ENCODE data around the gene GPLD1. TPM values are rescaled to one million over a fixed set of nuclear protein-coding genes. Genes with fewer than 3 reads are reported as not detected.
"Not testable (repeated sequence)": the region's sequence is repeated elsewhere in the genome, so short reads cannot be mapped to it uniquely, and the experiment has no call there.

GPLD1 gene
- total and polyA plus RNA-seq, 2 experiments from 2014 or later = 2.8 to 5.0 TPM

DNA sequence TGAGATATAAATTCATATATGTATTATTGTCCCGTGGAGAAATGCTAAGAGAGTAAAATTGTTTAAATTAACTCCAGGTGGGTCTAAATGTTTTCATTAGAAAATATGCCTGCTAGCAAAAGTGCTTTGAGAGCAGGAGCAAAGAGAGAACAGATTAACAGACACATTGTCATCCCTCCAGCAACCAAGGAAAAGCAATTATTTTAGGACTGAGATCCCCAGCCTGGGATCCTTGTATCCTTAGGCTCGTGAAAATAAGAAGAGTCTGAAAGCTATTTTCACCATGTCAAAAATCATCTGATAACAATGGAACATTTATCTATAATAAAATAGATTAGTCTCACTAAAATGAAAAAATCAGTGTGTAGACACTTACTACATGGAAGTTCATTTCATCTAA, 98.2 kb downstream of the GPLD1 start:
- Histone ChIP-seq H3K27me3 (no peaks in the 10 kb centered on the region), H3K4me1 (ENCODE audit: insufficient read depth) (no peaks in the 10 kb centered on the region), H4K20me1 (ENCODE audit: insufficient read depth, poor library complexity, severe bottlenecking) (no peaks in the 10 kb centered on the region), H2AFZ (no peak overlapping the region), H3K27ac (no peak overlapping the region), H3K9me3 (ENCODE audit: low read depth) (no peaks in the 10 kb centered on the region), H3K36me3 (replicated peaks; ENCODE audit: insufficient read depth, low read depth) (no peaks in the 10 kb centered on the region), H3K9me2 (replicated peaks; ENCODE audit: insufficient read depth) (no peaks in the 10 kb centered on the region), H3K4me2 (no peak overlapping the region), H3K4me3 (no peak overlapping the region), H3K79me2 (no peaks in the 10 kb centered on the region)
- DNase-seq (ENCODE audit: low spot score) = no peak
- no peak for TF ChIP-seq EZH2 (IDR thresholded peaks at IDR 0.05; ENCODE audit: borderline replicate concordance)
- TF ChIP-seq, protein P1, sequence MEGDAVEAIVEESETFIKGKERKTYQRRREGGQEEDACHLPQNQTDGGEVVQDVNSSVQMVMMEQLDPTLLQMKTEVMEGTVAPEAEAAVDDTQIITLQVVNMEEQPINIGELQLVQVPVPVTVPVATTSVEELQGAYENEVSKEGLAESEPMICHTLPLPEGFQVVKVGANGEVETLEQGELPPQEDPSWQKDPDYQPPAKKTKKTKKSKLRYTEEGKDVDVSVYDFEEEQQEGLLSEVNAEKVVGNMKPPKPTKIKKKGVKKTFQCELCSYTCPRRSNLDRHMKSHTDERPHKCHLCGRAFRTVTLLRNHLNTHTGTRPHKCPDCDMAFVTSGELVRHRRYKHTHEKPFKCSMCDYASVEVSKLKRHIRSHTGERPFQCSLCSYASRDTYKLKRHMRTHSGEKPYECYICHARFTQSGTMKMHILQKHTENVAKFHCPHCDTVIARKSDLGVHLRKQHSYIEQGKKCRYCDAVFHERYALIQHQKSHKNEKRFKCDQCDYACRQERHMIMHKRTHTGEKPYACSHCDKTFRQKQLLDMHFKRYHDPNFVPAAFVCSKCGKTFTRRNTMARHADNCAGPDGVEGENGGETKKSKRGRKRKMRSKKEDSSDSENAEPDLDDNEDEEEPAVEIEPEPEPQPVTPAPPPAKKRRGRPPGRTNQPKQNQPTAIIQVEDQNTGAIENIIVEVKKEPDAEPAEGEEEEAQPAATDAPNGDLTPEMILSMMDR (IDR thresholded peaks at IDR 0.05; ENCODE audit: poor library complexity) = no peak
- TF ChIP-seq EZH2phosphoT487 (IDR thresholded peaks at IDR 0.05; ENCODE audit: low read depth, severe bottlenecking, unreplicated experiment) = no peak
- 51% methylated on average over 2 of the region's 2 CpGs for WGBS (ENCODE audit: low lambda C conversion rate, missing lambda C conversion rate)

DNA sequence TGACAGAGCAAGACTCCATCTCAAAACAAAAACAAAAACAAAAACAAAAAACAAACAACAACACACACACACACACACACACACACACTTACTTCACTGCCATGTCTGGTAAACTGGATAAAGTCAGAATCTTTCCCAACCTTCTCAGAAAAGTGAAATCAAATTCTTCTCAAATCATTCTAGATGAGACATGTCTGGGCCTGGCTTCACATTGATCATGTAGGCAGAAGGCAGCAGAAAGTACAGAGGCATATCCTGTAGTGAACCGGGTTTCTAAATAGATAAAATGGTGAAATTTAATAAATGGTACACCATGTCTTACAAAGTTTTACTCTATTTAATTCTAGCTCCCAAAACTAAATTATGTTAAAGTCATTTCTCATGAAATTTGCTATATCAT, 101.6 kb downstream of the GPLD1 start:
- H2AFZ ChIP-seq = no peak overlapping the region
- no peaks in the 10 kb centered on the region for H3K36me3 ChIP-seq (replicated peaks; ENCODE audit: insufficient read depth, low read depth)
- no peaks in the 10 kb centered on the region for H3K4me1 ChIP-seq (ENCODE audit: insufficient read depth)
- H3K9me3 ChIP-seq (ENCODE audit: low read depth) = no peaks in the 10 kb centered on the region
- no peaks in the 10 kb centered on the region for H3K79me2 ChIP-seq
- no peak overlapping the region for H3K4me3 ChIP-seq
- 100% methylated on average over 1 of the region's 1 CpG for WGBS (ENCODE audit: low lambda C conversion rate, missing lambda C conversion rate)
- no peak for DNase-seq (ENCODE audit: low spot score)
- no peaks in the 10 kb centered on the region for H3K27me3 ChIP-seq
- H3K4me2 ChIP-seq = no peak overlapping the region
- H3K9me2 ChIP-seq (replicated peaks; ENCODE audit: insufficient read depth) = no peaks in the 10 kb centered on the region
- no peak overlapping the region for H3K27ac ChIP-seq
- no peaks in the 10 kb centered on the region for H4K20me1 ChIP-seq (ENCODE audit: insufficient read depth, poor library complexity, severe bottlenecking)
- TF ChIP-seq EZH2phosphoT487 (IDR thresholded peaks at IDR 0.05; ENCODE audit: low read depth, severe bottlenecking, unreplicated experiment) (no peak), EZH2 (IDR thresholded peaks at IDR 0.05; ENCODE audit: borderline replicate concordance) (no peak)
- TF ChIP-seq, protein P1 (IDR thresholded peaks at IDR 0.05; ENCODE audit: poor library complexity) = no peak

DNA sequence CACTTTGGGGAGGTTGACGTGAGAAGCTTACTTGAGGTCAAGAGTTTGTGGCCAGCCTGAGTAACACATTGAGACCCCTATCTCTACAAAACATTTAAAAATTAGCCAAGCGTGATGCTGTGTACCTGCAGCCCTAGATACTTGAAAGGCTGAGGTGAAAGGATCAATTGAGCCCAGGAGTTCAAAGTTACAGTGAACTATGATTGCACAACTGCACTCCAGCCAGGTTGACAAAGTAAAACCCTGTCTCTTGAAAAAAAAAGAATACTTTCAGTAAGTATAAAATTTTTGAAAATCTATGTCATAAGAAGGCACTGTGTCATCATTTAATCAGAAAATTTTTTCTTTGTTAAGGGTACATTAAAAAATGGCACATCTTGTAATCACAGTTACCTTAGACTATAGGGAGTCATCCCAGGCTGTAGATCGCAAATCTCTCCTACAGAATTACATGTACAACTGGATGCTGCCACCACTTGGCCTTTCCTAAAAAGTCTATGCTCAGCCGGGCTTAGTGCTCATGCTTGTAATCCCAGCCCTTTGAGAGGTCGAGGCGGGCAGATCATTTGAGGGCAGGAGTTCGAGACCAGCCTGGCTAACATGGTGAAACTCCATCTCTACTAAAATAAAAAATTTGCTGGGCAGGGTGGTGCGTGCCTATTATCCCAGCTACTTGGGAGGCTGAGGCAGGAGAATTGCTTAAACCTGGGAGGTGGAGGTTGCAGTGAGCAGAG, 103.7 kb downstream of the GPLD1 start:
- Histone ChIP-seq H4K20me1 (ENCODE audit: insufficient read depth, poor library complexity, severe bottlenecking) (no peaks in the 10 kb centered on the region), H3K4me2 (peak overlapping the region; percentile 27), H2AFZ (no peak overlapping the region), H3K27ac (peak overlapping the region; percentile 36), H3K4me3 (no peak overlapping the region), H3K9me2 (replicated peaks; ENCODE audit: insufficient read depth) (no peaks in the 10 kb centered on the region), H3K27me3 (no peaks in the 10 kb centered on the region), H3K9me3 (ENCODE audit: low read depth) (no peaks in the 10 kb centered on the region), H3K36me3 (replicated peaks; ENCODE audit: insufficient read depth, low read depth) (no peaks in the 10 kb centered on the region), H3K4me1 (ENCODE audit: insufficient read depth) (no peaks in the 10 kb centered on the region), H3K79me2 (peaks cover 4% of the 10 kb centered on the region)
- TF ChIP-seq EZH2 (IDR thresholded peaks at IDR 0.05; ENCODE audit: borderline replicate concordance) (no peak), EZH2phosphoT487 (IDR thresholded peaks at IDR 0.05; ENCODE audit: low read depth, severe bottlenecking, unreplicated experiment) (no peak)
- TF ChIP-seq, protein P1 (IDR thresholded peaks at IDR 0.05; ENCODE audit: poor library complexity) = no peak
- WGBS (ENCODE audit: low lambda C conversion rate, missing lambda C conversion rate) = 71% methylated on average over 8 of the region's 8 CpGs
- DNase-seq (ENCODE audit: low spot score) = no peak

DNA sequence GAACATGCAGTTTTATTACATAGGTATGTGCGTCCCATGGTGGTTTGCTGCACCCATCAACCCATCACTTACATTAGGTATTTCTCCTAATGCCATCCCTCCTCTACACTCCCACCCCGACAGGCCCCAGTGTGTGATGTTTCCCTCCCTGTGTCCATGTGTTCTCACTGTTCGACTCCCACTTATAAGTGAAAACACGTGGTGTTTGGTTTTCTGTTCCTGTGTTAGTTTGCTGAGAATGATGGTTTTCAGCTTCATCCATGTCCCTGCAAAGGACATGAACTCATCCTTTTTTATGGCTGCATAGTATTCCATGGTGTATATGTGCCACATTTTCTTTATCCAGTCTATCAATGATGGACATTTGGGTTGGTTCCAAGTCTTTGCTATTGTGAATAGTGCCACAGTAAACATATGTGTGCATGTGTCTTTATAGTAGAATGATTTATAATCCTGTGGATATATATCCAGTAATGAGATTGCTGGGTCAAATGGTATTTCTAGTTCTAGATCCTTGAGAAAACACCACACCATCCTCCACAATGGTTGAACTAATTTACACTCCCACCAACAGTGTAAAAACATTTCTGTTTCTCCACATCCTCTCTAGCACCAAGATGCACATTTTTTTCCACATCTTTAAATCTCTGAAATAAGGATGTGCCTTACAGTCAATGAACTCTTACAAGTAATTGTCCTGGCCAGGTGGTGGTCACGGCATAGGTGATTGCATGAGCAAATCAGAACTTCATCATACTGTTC, 104.8 kb downstream of the GPLD1 start:
- H3K4me2 ChIP-seq; DNase-seq (ENCODE audit: low spot score); H3K9me3 ChIP-seq (ENCODE audit: low read depth); H4K20me1 ChIP-seq (ENCODE audit: insufficient read depth, poor library complexity, severe bottlenecking); H3K27ac ChIP-seq; H3K4me3 ChIP-seq; H3K36me3 ChIP-seq (replicated peaks; ENCODE audit: insufficient read depth, low read depth); H3K9me2 ChIP-seq (replicated peaks; ENCODE audit: insufficient read depth); H3K27me3 ChIP-seq; H3K4me1 ChIP-seq (ENCODE audit: insufficient read depth); H2AFZ ChIP-seq: not testable (repeated sequence)
- H3K79me2 ChIP-seq = peaks cover 11% of the 10 kb centered on the region
- 90% methylated on average over 5 of the region's 5 CpGs for WGBS (ENCODE audit: low lambda C conversion rate, missing lambda C conversion rate)

DNA sequence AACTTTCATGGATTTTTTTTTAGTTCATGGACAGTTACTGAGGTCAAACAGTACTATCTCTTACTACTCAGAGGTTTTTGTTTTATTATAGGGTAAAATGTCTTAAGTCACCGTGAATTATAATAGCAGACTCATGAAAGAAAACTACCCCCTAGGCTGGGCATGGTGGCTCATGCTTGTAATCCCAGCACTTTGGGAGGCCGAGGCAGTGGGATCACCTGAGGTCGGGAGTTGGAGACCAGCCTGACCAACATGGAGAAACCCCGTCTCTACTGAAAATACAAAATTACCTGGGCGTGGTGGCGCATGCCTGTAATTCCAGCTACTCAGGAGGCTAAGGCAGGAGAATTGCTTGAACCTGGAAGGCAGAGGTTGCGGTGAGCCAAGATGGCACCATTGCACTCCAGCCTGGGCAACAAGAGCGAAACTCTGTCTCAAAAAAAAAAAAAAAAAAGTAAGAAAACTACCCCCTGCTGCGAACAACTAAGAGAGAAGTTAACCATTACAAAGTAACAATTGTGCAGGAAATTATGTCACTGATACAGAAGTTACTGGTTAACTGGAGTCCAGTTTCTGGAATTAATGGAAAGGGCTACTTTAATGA, 106.4 kb downstream of the GPLD1 start:
- H3K4me2 ChIP-seq = peak overlapping the region; percentile 59
- H3K36me3 ChIP-seq (replicated peaks; ENCODE audit: insufficient read depth, low read depth); H4K20me1 ChIP-seq (ENCODE audit: insufficient read depth, poor library complexity, severe bottlenecking); H2AFZ ChIP-seq; H3K27me3 ChIP-seq; H3K4me1 ChIP-seq (ENCODE audit: insufficient read depth); H3K4me3 ChIP-seq; H3K9me3 ChIP-seq (ENCODE audit: low read depth); H3K9me2 ChIP-seq (replicated peaks; ENCODE audit: insufficient read depth): not testable (repeated sequence)
- 68% methylated on average over 9 of the region's 9 CpGs for WGBS (ENCODE audit: low lambda C conversion rate, missing lambda C conversion rate)
- DNase-seq (ENCODE audit: low spot score) = peak; percentile 29
- peaks cover 11% of the 10 kb centered on the region for H3K79me2 ChIP-seq
- H3K27ac ChIP-seq = peak overlapping the region; percentile 83
